ENCODE data around the gene UGP2. TPM values are rescaled to one million over a fixed set of nuclear protein-coding genes. Genes with fewer than 3 reads are reported as not detected.

Gene UGP2
- total RNA-seq, 1 experiment from 2014 or later, result 89.5 TPM

GRCh38 chr2:63858291-63858690 lies 16.6 kb downstream of the UGP2 start:
- H2AFZ ChIP-seq, result no peak overlapping the region
- CTCF ChIA-PET, result no interaction called here
- intact Hi-C loops (cut with micrococcal nuclease; ENCODE audit: unreplicated experiment), result no loop called here
- H3K27ac ChIP-seq, result no peak overlapping the region
- no peaks in the 10 kb centered on the region for H3K27me3 ChIP-seq (ENCODE audit: insufficient read depth, low read depth)
- POLR2A ChIA-PET (ENCODE audit: unreplicated experiment), result interaction anchor here (0.5 to 0.7 kb wide), 2 partner anchors 122 to 164 kb away, joined by 3 to 6 read pairs; no protein-coding TSS in a partner anchor
- H4K20me1 ChIP-seq (ENCODE audit: insufficient read depth), result no peaks in the 10 kb centered on the region
- no peak for TF ChIP-seq CTCF (conservative IDR thresholded peaks at IDR 0.05)
- no peak for TF ChIP-seq EZH2 (IDR thresholded peaks at IDR 0.05; ENCODE audit: low read depth)
- peaks cover 28% of the 10 kb centered on the region for H3K79me2 ChIP-seq (ENCODE audit: low read depth)
- no peak overlapping the region for H3K4me2 ChIP-seq
- 0 out of 2 replicates have a peak, but pooled peaks cover 7% of the 10 kb centered on the region for H3K9me3 ChIP-seq (ENCODE audit: insufficient read depth, low read depth)
- peaks cover 13% of the 10 kb centered on the region for H3F3A ChIP-seq (ENCODE audit: insufficient read depth, low read depth)
- no peak for DNase-seq
- H3K4me1 ChIP-seq (replicated peaks; ENCODE audit: insufficient read depth), result peaks cover 15% of the 10 kb centered on the region
- H3K9me2 ChIP-seq (ENCODE audit: insufficient read depth), result no peaks in the 10 kb centered on the region; the same call in 1 of the 2 replicates
- peaks cover 24% of the 10 kb centered on the region for H3K36me3 ChIP-seq (ENCODE audit: low read depth)
- H3K4me3 ChIP-seq, result no peak overlapping the region
- no TSS peak for BruUV-seq (replicated peaks)

DNA sequence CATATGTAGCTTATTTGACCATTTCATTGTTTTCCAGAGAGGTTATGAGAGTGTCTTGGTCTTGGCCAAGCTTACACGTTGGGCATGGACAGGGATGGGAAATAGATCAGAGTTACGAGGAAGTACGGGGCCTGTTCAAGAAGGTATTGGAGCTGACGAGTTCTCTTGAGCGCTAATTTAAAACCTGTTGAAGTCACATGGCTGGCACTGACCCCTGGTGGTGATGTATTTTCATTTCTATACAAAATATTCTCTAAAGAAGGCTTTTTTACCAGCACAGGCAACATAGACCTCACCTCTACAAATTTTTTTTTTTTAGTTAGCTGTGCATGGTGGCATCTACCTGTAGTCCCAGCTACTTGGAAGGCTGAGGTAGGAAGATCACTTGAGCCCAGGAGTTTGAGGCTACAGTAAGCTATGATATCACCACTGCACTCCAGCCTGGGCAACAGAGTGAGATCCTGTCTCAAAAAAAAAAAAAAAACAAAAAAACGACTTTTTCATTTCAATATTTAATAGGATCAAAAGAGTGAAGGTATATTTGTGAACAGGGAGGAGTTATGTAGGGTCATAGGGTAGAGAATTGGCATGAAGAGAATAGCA lies 19.6 kb downstream of the UGP2 start:
- ChIA-PET POLR2A (ENCODE audit: unreplicated experiment) (interaction anchor here (0.5 kb wide), 1 partner anchor 160 kb away, joined by 7 read pairs; no protein-coding TSS in a partner anchor), CTCF (interaction anchor here (0.6 to 1.8 kb wide), 8 partner anchors 19 to 1383 kb away, joined by 3 to 18 read pairs (median 4); partner anchors contain the start of genes UGP2 and WDPCP)
- BruUV-seq (replicated peaks), result no TSS peak
- Histone ChIP-seq H3K4me1 (replicated peaks; ENCODE audit: insufficient read depth) (peaks cover 18% of the 10 kb centered on the region), H2AFZ (no peak overlapping the region), H4K20me1 (ENCODE audit: insufficient read depth) (no peaks in the 10 kb centered on the region), H3K4me3 (no peak overlapping the region), H3K4me2 (no peak overlapping the region), H3K27ac (no peak overlapping the region), H3K27me3 (ENCODE audit: insufficient read depth, low read depth) (no peaks in the 10 kb centered on the region), H3K36me3 (ENCODE audit: low read depth) (peaks cover 38% of the 10 kb centered on the region), H3K9me2 (ENCODE audit: insufficient read depth) (no peaks in the 10 kb centered on the region; the same call in 1 of the 2 replicates), H3F3A (ENCODE audit: insufficient read depth, low read depth) (peaks cover 13% of the 10 kb centered on the region), H3K9me3 (ENCODE audit: insufficient read depth, low read depth) (0 out of 2 replicates have a peak, but pooled peaks cover 7% of the 10 kb centered on the region), H3K79me2 (ENCODE audit: low read depth) (no peaks in the 10 kb centered on the region; the same call in 1 of the 2 replicates)
- no peak for DNase-seq
- TF ChIP-seq CTCF (conservative IDR thresholded peaks at IDR 0.05), result peak; percentile 70
- TF ChIP-seq EZH2 (IDR thresholded peaks at IDR 0.05; ENCODE audit: low read depth), result no peak
- intact Hi-C loops (cut with micrococcal nuclease; ENCODE audit: unreplicated experiment), result loop anchor here (1.0 to 5.0 kb wide), 2 partner anchors 119 to 169 kb away; no protein-coding TSS in a partner anchor

GRCh38 chr2:63862806-63863205 lies 21.1 kb downstream of the UGP2 start:
- Histone ChIP-seq H3K9me2 (ENCODE audit: insufficient read depth) (no peaks in the 10 kb centered on the region; the same call in 1 of the 2 replicates), H3K4me3 (no peak overlapping the region), H3K4me2 (peak overlapping the region; percentile 9; the same call in 1 of the 2 replicates), H2AFZ (no peak overlapping the region), H3K27me3 (ENCODE audit: insufficient read depth, low read depth) (no peaks in the 10 kb centered on the region), H3F3A (ENCODE audit: insufficient read depth, low read depth) (peaks cover 13% of the 10 kb centered on the region), H3K36me3 (ENCODE audit: low read depth) (peaks cover 33% of the 10 kb centered on the region), H3K79me2 (ENCODE audit: low read depth) (no peaks in the 10 kb centered on the region; the same call in 1 of the 2 replicates), H3K9me3 (ENCODE audit: insufficient read depth, low read depth) (0 out of 2 replicates have a peak, but pooled peaks cover 7% of the 10 kb centered on the region), H4K20me1 (ENCODE audit: insufficient read depth) (no peaks in the 10 kb centered on the region), H3K4me1 (replicated peaks; ENCODE audit: insufficient read depth) (peaks cover 18% of the 10 kb centered on the region), H3K27ac (peak overlapping the region; percentile 48)
- CTCF ChIA-PET, result no interaction called here
- TF ChIP-seq CTCF (conservative IDR thresholded peaks at IDR 0.05) (no peak), EZH2 (IDR thresholded peaks at IDR 0.05; ENCODE audit: low read depth) (no peak)
- POLR2A ChIA-PET (ENCODE audit: unreplicated experiment), result interaction anchor here (0.5 to 1.0 kb wide), 3 partner anchors 21 to 74 kb away, joined by 3 to 4 read pairs (median 3); no protein-coding TSS in a partner anchor
- DNase-seq, result peak; percentile 17 to 87
- intact Hi-C loops (cut with micrococcal nuclease; ENCODE audit: unreplicated experiment), result loop anchor here (2.0 to 5.0 kb wide), 2 partner anchors 14 to 121 kb away; no protein-coding TSS in a partner anchor
- BruUV-seq (replicated peaks), result no TSS peak
